Fibroblast of lung (primary cell): ENCODE data around the gene UBE2QL1.

ENCODE experiments used
- EZH2 ChIP-seq: IDR thresholded peaks from 2 replicates; pipeline ENCODE4 v1.5.1; 2012; ENCODE audit warnings: low read length, control low read depth, mild to moderate bottlenecking; ENCODE audit errors: missing control alignments
- TF ChIP-seq, protein P1 (sequence below), 2 donors: IDR thresholded peaks in 1 of 2; conservative IDR thresholded peaks in 1 of 2; 1 replicate in 1 of 2; 2 replicates in 1 of 2; pipeline ENCODE4 v1.5.1; 2011 to 2012; ENCODE audit warnings: low read length in 2 of 2, control low read depth in 1 of 2, inconsistent platforms in 1 of 2, low read depth in 1 of 2, mild to moderate bottlenecking in 1 of 2

DNA sequence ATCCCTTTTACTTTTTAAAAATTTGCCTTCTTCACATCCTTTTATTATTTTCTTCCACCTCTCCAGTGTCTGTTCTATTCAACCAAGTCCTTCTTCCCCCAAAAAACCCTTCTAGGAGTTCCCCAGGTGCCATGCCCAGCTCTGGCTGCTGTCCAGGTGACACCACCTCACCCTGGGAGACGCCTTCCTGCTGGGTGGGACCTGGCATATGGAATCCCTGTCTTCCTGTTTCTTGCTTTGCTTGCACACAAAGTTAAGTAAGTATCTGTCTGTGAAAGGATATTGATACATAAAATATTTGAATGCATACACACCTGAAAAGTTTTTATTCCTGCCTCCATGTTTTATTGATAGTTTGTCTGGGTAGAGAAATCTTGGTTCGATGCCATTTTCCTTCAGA, 47.2 kb upstream of the UBE2QL1 start:
- TF ChIP-seq, protein P1, sequence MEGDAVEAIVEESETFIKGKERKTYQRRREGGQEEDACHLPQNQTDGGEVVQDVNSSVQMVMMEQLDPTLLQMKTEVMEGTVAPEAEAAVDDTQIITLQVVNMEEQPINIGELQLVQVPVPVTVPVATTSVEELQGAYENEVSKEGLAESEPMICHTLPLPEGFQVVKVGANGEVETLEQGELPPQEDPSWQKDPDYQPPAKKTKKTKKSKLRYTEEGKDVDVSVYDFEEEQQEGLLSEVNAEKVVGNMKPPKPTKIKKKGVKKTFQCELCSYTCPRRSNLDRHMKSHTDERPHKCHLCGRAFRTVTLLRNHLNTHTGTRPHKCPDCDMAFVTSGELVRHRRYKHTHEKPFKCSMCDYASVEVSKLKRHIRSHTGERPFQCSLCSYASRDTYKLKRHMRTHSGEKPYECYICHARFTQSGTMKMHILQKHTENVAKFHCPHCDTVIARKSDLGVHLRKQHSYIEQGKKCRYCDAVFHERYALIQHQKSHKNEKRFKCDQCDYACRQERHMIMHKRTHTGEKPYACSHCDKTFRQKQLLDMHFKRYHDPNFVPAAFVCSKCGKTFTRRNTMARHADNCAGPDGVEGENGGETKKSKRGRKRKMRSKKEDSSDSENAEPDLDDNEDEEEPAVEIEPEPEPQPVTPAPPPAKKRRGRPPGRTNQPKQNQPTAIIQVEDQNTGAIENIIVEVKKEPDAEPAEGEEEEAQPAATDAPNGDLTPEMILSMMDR (conservative IDR thresholded peaks at IDR 0.05 in 1 of 2, IDR thresholded peaks at IDR 0.05 in 1 of 2; ENCODE audit: low read depth in 1 of 2, low read length in 2 of 2), result no peak
- TF ChIP-seq EZH2, result no peak
